Measurements from ENCODE around the gene TNNI2. TPM values are rescaled to one million over a fixed set of nuclear protein-coding genes. Genes with fewer than 3 reads are reported as not detected.
"Not testable (repeated sequence)": the region's sequence is repeated elsewhere in the genome, so short reads cannot be mapped to it uniquely, and the experiment has no call there.

Gene TNNI2
- 322 TPM for total RNA-seq

DNA sequence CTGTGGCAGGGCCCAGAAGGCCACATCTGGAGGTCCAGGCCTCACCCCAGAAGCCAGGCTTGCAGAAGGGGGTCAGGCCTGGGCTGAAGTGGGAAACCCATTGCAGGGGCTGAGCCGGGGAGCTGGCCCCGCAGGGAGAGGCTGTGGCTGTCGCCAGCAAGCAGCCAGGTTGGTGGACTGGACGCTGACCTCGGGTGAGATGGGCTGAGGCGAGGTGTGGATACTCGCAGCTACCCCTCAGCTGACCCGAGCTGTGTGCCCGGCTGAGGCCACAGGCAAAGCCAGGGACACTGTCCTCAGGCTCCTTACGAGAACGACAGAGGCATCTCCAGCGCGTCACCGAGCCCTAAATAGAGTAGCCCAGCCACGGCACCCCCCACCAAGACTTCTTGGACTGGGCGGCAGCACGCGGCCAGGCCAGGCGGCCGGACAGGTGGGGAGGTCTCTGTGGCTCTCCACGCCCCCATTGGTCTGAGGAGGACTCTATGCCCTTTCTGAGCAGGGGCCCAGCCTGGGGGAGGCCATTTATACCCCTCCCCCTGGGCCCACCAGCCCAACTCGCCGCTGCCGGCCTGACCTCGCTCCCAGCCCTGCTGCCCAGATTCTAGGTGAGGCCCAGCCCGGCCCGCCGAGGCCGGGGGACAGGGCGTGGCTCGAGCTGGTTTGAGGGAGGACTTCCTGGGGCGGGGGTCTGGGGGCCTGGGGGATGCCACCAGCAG is at the start of gene TNNI2:
Gene TNNI2 (plus strand): TSS at position 556 of the 719 bp plus-strand sequence. CDS start 716 bp downstream, outside the sequence.
- no peak for DNase-seq

DNA sequence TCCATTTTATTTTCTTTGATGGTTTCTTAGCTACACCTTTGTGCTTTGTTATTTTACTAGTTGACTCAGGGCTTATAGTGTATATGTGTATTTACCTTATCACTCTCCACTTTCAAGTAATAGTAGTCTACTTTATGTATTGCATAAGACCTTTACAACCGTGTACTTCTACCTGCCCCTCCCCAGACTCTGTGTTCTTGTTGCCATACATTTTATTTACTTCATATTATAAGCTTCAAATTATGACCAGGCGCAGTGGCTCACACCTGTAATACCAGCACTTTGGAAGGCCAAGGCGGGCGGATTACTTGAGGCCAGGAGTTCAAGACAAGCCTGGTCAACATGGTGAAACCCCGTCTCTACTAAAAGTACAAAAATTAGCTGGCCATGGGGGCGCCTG is 46.9 kb upstream of the TNNI2 start:
- DNase-seq: no peak

DNA sequence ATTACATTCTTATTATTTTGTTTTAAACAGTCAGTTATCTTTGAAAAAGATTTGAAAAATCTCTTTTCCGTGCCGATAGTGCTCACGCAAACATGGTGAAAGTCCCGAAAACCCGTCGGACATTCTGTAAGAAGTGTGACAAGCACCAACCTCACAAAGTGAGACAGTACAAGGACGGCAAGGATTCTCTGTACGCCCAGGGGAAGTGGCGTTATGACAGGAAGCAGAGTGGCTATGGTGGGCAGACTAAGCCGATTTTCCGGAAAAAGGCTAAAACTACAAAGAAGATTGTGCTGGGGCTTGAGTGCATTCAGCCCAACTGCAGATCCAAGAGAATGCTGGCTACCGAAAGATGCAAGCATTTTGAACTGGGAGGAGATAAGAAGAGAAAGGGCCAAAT is 46.3 kb upstream of the TNNI2 start:
- no peak for DNase-seq

DNA sequence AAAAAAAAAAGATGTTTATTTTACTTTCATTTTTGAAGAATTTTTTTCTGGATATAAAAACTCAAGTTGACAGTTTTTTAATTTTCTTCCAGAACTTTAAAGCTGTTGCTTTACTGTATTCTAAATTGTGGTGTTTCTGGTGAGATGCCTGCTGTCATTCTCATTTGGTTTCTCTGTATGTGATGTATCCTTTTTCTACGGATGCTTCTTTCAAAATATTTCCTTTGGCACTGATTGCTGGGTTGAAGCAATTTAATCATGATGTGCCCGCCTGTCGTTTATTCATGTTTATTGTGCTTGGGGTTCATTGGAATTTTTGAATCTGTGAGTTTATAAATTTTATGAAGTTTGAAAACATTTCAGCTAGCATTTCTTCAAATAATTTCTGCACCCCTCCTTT is 45.7 kb upstream of the TNNI2 start:
- DNase-seq: no peak

DNA sequence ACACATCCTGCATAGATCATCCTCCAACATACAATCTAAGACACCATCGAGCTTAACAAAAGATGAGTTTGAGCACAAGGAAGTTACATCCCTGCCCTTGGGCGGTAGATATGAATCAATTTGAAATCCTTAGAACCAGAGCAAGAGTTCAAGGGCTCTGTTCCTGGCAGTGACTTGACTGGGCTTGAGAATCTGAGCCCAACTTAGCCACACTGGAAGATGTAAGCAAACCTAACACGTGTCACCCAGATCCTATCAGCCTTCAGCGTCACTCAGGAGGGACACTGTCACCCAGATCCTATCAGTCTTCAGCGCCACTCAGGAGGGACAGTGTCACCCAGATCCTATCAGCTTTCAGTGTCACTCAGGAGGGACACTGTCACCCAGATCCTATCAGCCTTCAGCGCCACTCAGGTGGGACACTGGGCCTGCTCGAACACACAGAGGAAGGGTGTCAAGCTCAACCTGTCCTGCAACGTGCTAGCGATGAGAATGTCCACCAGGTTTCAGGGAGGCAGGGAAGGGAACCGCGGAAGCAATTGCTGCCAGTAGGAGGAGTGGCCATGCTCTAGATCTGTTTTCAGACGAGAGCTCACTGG is 42.3 kb upstream of the TNNI2 start:
- no peak for DNase-seq

DNA sequence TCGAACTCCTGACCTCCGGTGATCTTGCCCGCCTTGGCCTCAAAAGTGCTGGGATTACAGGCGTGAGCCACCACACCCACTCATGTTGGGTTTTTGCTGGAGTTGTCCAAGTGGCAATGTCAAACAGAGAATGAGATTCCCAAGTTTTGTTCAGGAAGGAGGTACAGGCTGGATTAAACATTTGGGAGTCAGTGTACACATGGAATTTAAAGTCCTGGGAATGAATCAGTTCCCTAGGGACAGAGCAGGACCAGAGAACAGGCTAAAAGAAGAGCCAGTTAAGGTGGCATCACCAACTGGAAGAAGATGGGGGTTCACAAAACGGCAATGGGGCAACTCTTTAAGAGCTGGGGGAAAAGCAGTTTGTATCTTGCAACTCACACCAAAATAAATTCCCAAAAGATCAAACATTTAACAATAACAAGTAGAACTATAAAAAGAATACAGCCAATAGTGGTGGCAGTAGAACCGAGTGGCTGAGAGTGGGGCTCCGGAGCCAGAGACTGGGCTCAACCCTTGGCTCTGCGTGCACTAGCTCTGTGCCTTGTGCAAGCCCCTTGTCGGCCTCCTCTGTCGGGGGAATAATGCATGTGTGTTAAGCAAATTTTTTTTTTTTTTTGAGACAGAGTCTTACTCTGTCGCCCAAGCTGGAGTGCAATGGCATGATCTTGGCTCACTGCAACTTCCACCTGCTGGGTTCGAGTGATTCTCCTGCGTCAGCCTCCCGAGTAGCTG is 41.2 kb upstream of the TNNI2 start:
- DNase-seq: no peak

DNA sequence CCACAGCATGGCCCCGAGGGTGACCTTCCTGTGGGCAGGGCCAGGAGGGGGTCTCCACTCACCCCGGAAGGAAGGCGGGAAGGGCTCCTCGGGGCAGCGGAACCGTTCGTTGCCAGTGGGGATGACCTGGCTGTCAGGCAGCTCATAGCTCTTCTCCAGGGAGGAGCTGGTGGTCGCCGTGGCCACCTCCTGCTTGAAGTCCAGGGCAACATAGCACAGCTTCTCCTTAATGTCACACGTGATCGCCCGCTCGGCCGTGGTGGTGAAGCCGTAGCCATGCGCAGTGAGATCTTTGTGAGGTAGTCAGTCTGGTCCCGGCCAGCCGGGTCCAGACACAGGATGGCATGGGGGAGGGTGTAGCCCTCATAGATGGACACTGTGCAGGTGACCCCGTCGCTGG is 35.5 kb upstream of the TNNI2 start:
- no peak for DNase-seq

DNA sequence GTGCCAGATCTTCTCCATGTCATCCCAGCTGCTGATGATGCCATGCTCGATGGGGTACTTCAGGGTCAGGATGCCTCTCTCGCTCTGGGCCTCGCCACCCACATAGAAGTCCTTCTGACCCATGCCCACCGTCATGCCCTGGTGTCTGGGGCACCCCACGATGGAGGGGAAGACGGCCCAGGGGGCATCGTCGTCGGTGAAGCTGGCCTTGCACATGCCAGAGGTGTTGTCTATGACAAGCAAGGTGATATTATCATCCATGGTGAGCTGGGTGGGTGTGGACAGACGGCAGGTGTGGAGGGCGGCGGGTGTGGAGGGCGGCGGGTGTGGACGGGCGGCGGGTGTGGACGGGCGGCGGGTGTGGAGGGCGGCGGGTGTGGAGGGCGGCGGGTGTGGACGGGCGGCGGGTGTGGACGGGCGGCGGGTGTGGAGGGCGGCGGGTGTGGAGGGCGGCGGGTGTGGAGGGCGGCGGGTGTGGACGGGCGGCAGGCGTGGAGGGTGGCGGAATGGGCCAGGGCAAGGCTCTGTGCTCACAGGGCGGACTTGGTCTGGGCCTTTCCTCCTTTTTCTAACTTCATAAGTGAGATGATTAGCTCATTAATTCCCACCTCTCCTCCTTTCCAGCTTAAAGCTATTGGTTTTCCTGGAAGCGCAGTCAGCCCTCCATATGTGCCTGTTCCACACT is 34.8 kb upstream of the TNNI2 start:
- not testable (repeated sequence) for DNase-seq

DNA sequence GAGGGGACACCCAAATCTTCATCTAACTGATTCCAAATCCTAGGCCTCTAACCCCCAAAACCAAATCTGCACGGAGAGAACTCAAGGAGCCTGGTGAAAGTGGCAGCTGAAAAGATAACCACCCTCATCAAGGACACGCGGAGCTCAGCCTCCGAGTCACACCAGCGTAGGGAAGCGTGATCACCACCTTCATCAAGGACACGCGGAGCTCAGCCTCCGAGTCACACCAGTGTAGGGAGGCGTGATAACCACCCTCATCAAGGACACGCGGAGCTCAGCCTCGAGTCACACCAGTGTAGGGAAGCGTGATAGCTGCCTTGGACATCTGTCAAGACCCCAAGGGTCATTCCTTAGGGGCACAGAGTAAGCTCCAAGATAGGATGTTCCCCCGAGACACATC is 33.3 kb upstream of the TNNI2 start:
- DNase-seq: no peak

DNA sequence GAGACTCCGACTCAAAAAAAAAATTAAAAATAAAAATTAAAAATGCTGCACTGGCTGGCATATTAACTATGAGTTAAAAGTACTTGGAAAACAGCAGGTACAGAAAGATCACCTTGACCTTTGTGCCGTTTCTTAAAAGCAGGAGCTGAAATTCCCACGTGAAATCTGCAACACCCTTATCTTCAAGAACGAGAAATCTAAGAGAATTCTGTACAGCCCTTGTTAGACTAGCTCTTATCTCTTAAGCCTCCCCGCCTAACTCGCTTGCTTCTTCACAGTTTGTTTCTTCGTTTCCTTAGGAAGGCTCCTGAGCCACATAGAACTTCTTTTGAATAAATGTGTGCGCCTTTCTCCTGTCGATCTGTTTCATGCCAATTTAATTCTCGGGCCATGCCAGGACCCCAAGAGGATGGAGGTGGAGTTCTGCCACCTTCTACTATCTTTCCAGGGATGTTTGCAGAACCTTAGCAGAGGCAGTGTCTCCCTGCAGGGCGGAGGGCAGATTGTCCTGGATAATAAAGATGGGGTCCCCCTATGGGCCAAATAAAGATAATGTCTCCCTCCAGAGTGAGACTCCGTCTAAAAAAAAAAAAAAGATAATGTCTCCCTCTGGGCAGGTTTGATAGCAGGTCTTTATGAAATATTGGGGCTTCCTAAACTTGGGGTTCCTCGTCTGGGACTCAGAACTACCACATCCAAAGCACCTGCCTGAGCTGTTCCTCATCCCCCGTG is 31.4 kb upstream of the TNNI2 start:
- DNase-seq: no peak

DNA sequence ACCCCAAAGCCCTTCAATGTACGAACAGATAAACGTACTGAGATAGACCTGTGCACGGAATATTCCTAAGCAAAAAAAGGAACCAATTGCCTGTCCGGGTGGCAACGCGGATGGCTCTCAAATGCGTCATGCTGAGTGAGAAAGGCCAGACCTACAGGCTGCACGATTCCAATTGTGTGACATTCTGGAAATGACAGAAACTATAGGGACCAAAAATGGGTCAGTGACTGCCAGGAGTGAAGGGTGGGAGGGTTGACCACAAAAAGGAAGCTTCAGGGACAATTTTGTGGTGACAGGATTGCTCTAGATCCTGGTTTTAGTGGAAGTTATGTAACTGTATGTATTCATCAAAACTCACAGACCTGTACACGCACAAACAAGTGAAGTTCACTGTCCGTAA is 28.0 kb upstream of the TNNI2 start:
- DNase-seq: no peak

DNA sequence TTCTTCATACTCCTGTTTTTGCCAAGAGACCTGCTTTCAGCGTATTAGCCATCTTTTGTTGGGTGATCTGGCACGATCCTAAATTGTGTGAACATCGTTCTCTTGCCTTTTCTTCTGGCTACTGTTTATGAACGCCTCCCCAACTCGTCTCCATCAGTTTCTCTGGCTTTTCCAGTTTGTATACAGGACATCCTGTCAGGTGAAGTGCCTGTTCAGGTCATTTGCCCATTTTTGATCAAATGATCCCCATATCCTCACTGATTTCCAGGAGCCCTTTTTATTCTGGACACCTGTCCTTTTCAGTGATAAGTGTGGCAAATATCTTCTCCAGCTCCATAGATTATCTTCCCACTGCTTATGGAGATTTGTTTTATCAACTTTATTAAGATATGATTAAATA is 26.5 kb upstream of the TNNI2 start:
- DNase-seq: no peak

DNA sequence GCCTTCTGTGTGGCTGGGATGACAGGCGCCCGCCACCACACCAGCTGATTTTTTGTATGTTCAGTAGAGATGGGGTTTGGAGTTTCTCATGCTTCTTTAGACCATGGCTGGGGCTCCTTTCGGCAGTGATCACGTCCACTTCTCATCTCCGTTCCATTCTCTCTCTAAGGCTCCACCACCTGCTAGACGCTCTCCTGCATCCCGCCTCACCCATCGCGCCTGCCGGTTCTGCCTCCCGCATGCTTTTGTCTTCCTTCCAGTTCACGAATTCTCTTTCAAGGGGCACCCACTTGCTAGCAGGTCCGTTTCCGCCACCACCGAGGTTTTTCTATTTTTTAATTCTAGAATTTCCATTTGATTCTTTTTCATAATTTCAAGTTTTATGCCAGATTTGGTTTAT is 26.0 kb upstream of the TNNI2 start:
- DNase-seq: no peak

DNA sequence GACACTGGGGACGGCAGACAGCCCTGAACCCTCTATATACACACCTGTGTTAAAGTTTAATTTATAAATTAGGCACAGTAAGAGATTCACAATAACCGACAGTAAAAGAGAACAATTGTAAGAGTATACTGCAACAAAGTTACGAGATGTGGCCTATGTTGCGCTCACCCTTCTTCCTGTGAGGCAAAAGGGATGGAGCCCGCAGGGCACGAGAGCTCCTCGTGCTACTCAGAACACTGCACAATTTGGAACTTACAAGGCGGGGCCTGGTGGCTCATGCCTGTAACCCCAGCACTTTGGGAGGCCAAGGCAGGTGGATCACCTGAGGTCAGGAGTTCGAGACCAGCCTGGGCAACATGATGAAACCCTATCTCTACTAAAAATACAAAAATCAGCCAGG is 25.4 kb upstream of the TNNI2 start:
- not testable (repeated sequence) for DNase-seq

DNA sequence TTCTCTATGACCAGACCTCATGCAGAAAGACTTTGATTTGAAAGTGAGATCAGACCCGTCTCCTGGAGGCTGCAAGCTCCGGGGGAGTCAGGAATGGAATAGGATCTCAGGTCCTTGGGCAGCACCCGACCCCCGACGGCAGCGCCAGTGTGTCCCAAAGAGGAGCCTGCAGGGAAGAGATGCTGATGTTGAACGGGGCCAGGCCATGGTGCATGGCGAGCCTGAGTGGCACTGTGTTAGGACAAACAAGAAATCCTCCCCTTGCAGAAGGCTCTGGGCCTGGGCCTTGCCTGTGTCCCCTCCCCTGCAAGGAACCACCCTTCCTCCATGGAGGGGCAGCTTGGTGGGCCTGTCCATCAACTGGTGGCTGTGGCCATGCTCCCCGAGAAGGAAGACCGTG is 24.1 kb upstream of the TNNI2 start:
- DNase-seq: no peak

DNA sequence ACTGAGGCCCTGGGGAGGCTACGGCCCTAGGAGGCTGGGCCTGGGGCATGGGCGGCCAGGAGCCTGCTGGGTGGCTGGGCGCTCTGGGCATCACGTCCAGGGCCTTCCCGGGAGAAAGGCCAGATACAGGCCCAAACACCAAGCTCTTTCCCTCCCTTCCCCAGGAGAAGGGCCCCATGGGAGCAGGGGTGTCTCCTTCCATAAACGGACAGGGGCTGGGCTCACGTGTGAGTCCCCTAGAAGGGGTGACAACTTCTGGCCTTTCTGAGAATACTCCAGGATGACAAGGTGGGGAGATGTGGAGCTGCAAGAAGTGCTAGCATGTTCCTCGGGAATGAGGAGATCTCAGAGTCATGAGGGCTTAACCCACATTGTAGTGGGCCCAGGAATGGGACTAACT is 23.5 kb upstream of the TNNI2 start:
- no peak for DNase-seq

DNA sequence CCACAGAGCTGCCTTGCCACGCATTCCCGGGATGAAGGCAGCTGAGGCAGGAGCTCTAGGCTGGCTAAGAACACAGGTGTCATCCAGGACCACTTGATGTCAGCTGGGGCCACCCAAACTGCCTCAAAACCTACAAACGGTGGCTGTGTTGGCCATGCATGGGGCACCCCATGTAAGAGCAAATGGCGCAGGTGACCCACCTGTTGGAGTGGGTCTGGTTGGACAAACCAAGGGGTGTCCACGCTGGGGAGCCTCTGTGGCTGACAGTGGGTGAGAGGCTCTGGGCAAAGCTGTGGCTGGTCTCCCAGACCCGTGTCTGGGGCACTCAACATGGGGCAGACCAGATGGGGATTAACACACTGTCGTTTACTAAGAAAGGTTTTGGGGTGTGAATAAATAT is 23.0 kb upstream of the TNNI2 start:
- DNase-seq: no peak

DNA sequence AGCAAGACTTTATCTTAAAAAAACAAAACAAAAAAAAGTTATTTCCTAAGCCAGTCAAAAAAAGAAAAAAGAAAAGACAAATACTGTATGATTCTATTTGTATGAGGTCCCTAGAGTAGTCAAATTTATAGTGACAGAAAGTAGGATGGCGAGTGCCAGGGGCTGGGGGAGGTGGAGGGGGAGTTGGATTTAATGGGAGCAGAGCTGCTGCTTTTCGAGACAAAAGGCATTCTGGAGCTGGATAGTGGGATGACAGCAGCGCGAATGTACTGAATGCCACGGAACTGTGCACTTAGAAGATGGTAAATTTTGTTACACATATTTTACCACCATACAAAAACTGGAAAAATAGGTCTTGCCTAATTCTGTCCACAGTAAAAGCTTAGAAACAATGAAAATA is 21.8 kb upstream of the TNNI2 start:
- DNase-seq: no peak

DNA sequence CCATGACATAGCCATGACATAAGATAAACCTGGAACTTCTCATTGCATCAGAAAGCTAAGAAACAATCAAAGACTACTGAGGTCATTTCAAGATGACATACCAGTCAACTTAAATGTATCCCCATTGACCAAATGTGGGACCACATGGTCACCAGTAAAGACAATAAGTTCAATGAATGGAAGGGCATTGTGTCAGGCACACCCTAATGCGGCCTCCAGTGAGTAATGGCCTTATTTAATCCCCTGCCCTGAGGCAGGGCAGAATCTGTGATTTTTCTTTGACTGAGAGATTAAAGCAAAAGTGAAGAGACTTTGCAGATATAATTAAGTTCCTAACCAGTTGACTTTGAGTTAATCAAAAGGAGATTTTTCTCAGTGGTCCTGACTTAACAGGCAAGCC is 21.3 kb upstream of the TNNI2 start:
- no peak for DNase-seq

DNA sequence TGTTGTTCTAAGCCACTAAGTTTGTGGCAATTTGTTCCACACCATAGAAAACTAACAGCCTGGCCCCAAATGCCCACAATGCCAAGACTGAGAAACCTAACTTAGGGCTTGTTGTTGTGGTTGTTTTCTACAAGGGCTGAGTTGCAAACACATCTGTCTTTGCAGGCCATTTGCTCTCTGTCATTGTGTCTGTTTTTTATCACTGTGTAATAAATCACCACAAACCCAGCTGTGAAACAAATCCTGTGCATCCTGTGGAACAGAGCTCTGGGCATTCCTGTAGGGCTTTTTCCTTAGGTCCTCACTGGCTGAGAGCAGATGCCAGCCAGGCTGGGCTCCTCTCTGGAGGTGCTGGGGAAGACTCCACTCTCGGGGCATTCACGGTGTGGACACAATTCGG is 19.7 kb upstream of the TNNI2 start:
- peak; percentile 44 for DNase-seq

DNA sequence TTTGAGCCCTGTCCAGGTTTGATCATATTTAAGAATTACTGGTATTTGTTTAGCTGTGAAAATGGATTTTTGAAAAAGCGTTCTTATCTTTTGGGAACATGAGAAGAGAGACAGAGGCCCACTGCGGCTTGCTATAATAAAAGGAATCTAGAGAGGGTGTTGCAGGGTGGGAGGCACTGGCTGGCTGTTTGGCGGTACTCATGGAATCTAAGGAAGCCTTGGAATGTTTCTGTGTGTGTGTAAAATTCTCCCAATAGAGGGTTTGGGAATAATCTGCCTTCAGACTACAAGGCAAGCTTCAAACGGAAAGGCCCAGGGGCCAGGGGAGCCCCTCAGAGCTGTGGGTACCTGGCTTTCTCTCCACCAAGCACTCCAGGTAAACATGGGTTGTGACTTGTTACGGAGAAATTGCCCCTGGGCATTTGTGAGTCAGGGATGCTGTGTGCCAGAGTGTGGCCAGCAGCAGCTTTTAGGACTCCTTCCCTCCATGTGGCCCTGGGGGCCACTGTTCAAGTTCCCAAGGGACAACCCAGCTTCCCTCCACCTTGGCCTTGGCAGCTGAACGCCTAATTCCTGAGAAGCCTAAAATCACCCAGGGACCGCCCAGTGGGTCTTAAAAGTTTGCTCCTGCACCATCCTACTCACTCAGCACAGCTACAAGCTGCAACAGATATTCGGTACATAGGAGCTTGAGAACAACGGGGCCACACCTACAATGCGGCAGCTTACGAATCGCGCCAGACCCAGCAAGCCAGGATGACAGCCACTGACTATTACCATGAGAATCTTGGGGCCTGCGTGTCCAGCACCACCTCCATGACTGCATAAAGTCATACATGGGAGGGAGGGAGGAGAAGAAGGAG is 18.1 kb upstream of the TNNI2 start:
- no peak for DNase-seq

Data from skin of body (tissue), 2 donors.